Transverse colon (tissue), 4 donors: ENCODE measurements around the gene WBP1. TPM values are rescaled to one million over a fixed set of nuclear protein-coding genes. Genes with fewer than 3 reads are reported as not detected.

ENCODE experiments used
- DNase-seq: peaks from one replicate; pipeline ENCODE4 v3.0.0-alpha.2; 2019
- H3K27ac ChIP-seq, 4 donors: fragments of 200-600 bp; sonication (generic); 2 replicates each; pipeline ENCODE4 v1.5.1; 2016 to 2018; ENCODE audit warnings: inconsistent platforms in 4 of 4
- H3K27me3 ChIP-seq: fragments of 200-600 bp; sonication (generic); 2 replicates; pipeline ENCODE4 v1.5.1; 2017; ENCODE audit warnings: inconsistent platforms
- H3K36me3 ChIP-seq, 4 donors: fragments of 200-600 bp; sonication (generic); 2 replicates each; pipeline ENCODE4 v1.5.1; 2017 to 2019; ENCODE audit warnings: inconsistent platforms in 4 of 4
- H3K4me1 ChIP-seq, 4 donors: fragments of 200-600 bp; sonication (generic); 2 replicates each; pipeline ENCODE4 v1.5.1; 2017 to 2020; ENCODE audit warnings: inconsistent platforms in 4 of 4
- H3K4me3 ChIP-seq, 4 donors: fragments of 200-600 bp; sonication (generic); 1 replicate in 1 of 4; 2 replicates in 3 of 4; pipeline versions ENCODE4 v1.5.1 to v1.6.1; 2017 to 2019; ENCODE audit warnings: inconsistent platforms in 4 of 4
- H3K9me3 ChIP-seq, 2 donors: fragments of 200-600 bp; sonication (generic); 2 replicates each; pipeline ENCODE4 v1.5.1; 2017 to 2019; ENCODE audit warnings: inconsistent platforms in 2 of 2
- EP300 ChIP-seq: sonication (generic); formaldehyde crosslinking; IDR thresholded peaks from one replicate; pipeline ENCODE4 v1.6.1; 2017; ENCODE audit warnings: antibody characterized with exemption, low read depth
- POLR2A ChIP-seq: fragments of 450-650 bp; IDR thresholded peaks from one replicate; pipeline ENCODE4 v1.6.1; 2016; ENCODE audit warnings: antibody characterized with exemption, mild to moderate bottlenecking, moderate library complexity
- POLR2AphosphoS5 ChIP-seq, 3 donors: sonication (generic); formaldehyde crosslinking; IDR thresholded peaks; one replicate each; pipeline ENCODE4 v1.6.1; 2016; ENCODE audit warnings: antibody characterized with exemption in 3 of 3
- WGBS, 2 donors: methylation state at CpG; one replicate each; pipeline ENCODE4 v1.1.5; 2018; ENCODE audit warnings: low coverage in 1 of 2; 5-methylcytosine and 5-hydroxymethylcytosine counted together
- in situ Hi-C, 4 donors: fragments of 200-750 bp; cut with MboI; loops; one replicate each; pipeline versions ENCODE4 v1.15.0 to v1.15.1; 2017; ENCODE audit warnings: low sequenced_read_pairs in 3 of 4, low pct_ligation_motif_present in 1 of 4, low pct_unique_long_range_greater_than_20kb in 1 of 4
- intact Hi-C: fragments of 100-400 bp; cut with DNase I; formaldehyde crosslinking; loops from one replicate; pipeline ENCODE4 v1.15.1; 2023; ENCODE audit warnings: low total_unique reads
- total RNA-seq, 4 donors: library from RNA; depleted of rRNA; stranded (reverse); fragments of >200 nt; gene quantifications; one replicate each; pipeline ENCODE4 v1.1.0, GENCODE V29; 2016
- TF ChIP-seq, protein P1 (sequence below), 5 experiments: fragments of 200-600 bp in 3 of 5; fragments of 450-650 bp in 2 of 5; sonication (generic) in 3 of 5; IDR thresholded peaks; 1 replicate in 2 of 5; 2 replicates in 3 of 5; pipeline ENCODE4 v1.5.1; 2016 to 2017; ENCODE audit warnings: antibody characterized with exemption in 5 of 5, inconsistent platforms in 3 of 5, mild to moderate bottlenecking in 2 of 5, moderate library complexity in 1 of 5

Gene WBP1
- total RNA-seq, 4 donors from 2014 or later: 59.5 to 101 (median 62.7) TPM

DNA sequence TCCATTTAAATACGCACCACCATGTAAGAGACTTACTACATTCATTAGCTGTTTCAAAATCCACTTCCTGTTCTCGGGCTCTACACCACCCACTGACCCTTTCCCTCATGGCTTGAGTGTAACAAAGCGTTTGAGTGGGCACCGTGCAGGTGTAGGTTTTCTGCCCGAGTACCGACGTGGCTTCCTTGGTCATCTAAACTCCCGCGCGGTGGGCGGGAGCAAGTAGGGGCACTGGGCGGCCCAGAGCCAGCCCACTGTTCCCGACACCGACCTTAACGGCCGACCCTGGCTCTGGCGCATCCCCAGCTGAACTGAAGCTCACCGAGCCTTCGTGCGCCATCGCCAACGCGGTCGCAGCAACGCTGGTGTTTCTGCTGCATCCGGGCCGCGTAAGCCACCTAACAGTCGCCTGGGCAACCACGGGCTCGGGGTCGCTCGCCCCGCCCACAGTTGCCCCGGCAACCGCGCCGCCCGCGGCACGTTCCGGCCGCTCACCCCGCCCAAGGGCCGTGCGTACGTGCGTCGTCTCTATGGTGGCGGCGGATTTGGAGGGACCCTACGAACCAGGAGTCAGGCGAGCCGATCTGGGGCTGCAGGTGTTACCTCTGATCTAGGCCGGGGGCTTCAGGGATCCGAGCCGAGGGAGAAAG lies 36.9 kb upstream of the WBP1 start, which contains the start of the genes C2orf81 and WDR54:
Gene C2orf81 (minus strand): TSS at position 399 of the 650 bp plus-strand sequence. CDS start 59 bp downstream, at position 340.
Gene WDR54 (plus strand): TSS at position 510 of the 650 bp plus-strand sequence. CDS start 424 bp downstream, outside the sequence.
- DNase-seq: peak; percentile 91
- intact Hi-C loops: no loop called here

DNA sequence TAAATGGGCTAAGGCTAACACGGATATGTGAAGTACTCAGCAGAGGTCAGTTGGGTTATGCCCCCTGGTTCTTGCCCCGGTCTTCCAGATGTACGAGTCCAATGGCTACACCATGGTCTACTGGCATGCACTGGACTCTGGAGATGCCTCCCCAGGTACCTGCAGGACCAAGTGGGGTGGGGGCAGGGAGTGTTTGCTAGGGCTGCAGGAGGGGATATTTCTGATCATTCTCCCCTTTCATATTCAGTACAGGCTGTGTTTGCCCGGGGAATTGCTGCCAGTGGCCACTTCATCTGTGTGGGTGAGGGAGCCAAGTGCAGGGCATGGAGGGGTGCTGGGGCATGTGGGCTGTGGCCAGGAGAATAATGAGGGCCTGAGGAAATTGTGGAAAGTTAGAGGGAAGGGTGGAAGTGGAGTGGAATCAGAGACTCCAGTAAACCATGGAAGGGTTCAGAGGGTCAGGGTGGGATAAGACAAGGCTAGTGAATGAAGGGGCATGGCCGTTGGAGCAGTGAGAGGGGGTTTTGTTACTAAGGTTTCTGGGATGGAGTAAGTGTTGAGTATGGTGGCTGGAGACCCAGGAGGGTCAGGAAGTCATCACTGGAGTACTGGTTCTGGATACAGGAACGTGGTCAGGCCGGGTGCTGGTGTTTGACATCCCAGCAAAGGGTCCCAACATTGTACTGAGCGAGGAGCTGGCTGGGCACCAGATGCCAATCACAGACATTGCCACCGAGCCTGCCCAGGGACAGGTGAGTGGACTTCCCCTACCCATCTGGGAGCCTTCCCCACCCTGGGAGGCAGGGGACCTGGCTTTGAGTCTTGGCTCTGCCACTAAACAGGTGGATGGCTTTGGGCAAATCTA lies 34.8 kb upstream of the WBP1 start:
- Histone ChIP-seq H3K27me3 (no peaks in the 10 kb centered on the region), H3K9me3 (no peaks in the 10 kb centered on the region), H3K4me3 (no peak overlapping the region), H3K4me1 (peaks cover 5 to 19% (median 7%) of the 10 kb centered on the region in 4 donors), H3K36me3 (peaks cover 0 to 4% (median 0%) of the 10 kb centered on the region in 4 donors), H3K27ac (no peak overlapping the region)
- intact Hi-C loops: no loop called here
- TF ChIP-seq EP300 (no peak), POLR2AphosphoS5 (IDR thresholded peaks at IDR 0.05) (no peak), POLR2A (no peak)
- TF ChIP-seq, protein P1, sequence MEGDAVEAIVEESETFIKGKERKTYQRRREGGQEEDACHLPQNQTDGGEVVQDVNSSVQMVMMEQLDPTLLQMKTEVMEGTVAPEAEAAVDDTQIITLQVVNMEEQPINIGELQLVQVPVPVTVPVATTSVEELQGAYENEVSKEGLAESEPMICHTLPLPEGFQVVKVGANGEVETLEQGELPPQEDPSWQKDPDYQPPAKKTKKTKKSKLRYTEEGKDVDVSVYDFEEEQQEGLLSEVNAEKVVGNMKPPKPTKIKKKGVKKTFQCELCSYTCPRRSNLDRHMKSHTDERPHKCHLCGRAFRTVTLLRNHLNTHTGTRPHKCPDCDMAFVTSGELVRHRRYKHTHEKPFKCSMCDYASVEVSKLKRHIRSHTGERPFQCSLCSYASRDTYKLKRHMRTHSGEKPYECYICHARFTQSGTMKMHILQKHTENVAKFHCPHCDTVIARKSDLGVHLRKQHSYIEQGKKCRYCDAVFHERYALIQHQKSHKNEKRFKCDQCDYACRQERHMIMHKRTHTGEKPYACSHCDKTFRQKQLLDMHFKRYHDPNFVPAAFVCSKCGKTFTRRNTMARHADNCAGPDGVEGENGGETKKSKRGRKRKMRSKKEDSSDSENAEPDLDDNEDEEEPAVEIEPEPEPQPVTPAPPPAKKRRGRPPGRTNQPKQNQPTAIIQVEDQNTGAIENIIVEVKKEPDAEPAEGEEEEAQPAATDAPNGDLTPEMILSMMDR (IDR thresholded peaks at IDR 0.05): no peak
- DNase-seq: no peak
- in situ Hi-C loops: no loop called here
- WGBS, 2 donors: 49 to 66% methylated on average over 4 to 9 of the region's 9 CpGs

More for the DNA sequence above, 36.9 kb upstream of the WBP1 start, which contains the start of the genes C2orf81 and WDR54:
- in situ Hi-C loops: no loop called here
- no peaks in the 10 kb centered on the region for H3K9me3 ChIP-seq
- H3K4me3 ChIP-seq: peak within 1 kb of the TSS; percentile 39 to 70 (median 42)
- no peaks in the 10 kb centered on the region for H3K27me3 ChIP-seq
- H3K36me3 ChIP-seq: no peaks in the 10 kb centered on the region
- H3K27ac ChIP-seq: peak within 1 kb of the TSS; percentile 63 to 84 (median 70)
- TF ChIP-seq EP300 (no peak), POLR2A (peak; percentile 43), POLR2AphosphoS5 (IDR thresholded peaks at IDR 0.05) (peak; percentile 43 to 78 (median 74))
- TF ChIP-seq, protein P1 (IDR thresholded peaks at IDR 0.05): no peak
- 0 to 6% methylated on average over 2 to 44 of the region's 57 CpGs for WGBS, 2 donors
- peaks cover 5 to 19% (median 7%) of the 10 kb centered on the region in 4 donors for H3K4me1 ChIP-seq

DNA sequence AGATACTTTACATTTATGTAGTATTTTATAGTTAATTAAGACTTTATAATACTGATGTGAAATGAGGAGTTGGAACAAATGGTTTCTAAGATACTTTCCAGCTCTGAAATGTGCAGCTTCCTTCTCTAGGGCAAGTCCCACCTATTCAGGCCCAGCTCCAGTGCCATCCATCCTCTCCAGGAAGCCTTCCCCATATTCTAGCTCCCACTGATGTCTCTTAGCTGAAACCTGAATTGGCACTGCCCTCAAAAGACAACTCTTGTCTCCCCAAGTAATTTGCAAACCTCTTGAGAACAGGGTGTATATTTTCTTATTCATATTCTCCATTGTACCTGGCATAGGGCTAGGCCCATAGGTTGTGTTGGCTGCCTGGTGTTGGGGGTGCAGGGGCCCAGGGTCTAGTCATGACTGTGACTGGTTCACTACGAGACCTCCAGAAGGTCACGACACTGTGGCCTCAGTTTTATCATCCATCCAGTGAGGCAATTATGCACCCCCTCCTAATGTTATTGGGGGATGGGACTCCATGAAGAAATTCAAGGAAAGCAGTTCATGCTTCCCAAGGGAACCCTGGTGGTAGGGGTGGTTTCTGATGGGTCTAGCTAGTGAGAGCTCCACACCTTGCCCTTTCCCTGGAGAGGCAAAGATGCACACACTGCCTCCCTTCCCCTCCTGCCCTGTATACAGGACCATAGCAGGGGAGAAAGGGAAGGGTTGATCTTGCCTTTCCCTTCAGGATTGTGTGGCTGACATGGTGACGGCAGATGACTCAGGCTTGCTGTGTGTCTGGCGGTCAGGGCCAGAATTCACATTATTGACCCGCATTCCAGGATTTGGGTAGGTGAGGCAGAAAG lies 33.9 kb upstream of the WBP1 start:
- H3K27me3 ChIP-seq: no peaks in the 10 kb centered on the region
- H3K4me1 ChIP-seq: peaks cover 5 to 22% (median 8%) of the 10 kb centered on the region in 4 donors
- DNase-seq: no peak
- TF ChIP-seq POLR2A: no peak
- no peak for TF ChIP-seq POLR2AphosphoS5 (IDR thresholded peaks at IDR 0.05)
- TF ChIP-seq EP300: no peak
- TF ChIP-seq, protein P1 (IDR thresholded peaks at IDR 0.05): no peak
- in situ Hi-C loops: no loop called here
- no peak overlapping the region for H3K4me3 ChIP-seq
- intact Hi-C loops: no loop called here
- H3K36me3 ChIP-seq: peaks cover 0 to 9% (median 0%) of the 10 kb centered on the region in 4 donors
- H3K9me3 ChIP-seq: no peaks in the 10 kb centered on the region
- no peak overlapping the region for H3K27ac ChIP-seq
- 87% methylated on average over 5 of the region's 5 CpGs; no CpG with 5 or more reads in 1 of the 2 donors for WGBS, 2 donors
